WTC11 (cell line): Measurements from ENCODE around the gene POLE4. TPM values are rescaled to one million over a fixed set of nuclear protein-coding genes. Genes with fewer than 3 reads are reported as not detected.

Source experiments
- ATAC-seq: fragments of 200-7000 bp; cut with Tn5 transposase; 2 replicates; pipeline ENCODE4 v1.10.0; 2021; ENCODE audit warnings: mild to moderate bottlenecking, moderate library complexity
- CTCF ChIA-PET: fragments of 300-600 bp; sonication (Branson Sonifier 250); formaldehyde crosslinking; loops from one replicate; lab custom pipeline; 2021; ENCODE audit warnings: antibody characterized with exemption; lab: Charles Lee
- POLR2A ChIA-PET: fragments of 350-600 bp; sonication (Branson Sonifier 250); formaldehyde crosslinking; loops from one replicate; lab custom pipeline; 2021; ENCODE audit warnings: antibody characterized with exemption; lab: Charles Lee
- DNase-seq: peaks from one replicate; pipeline ENCODE4 v3.0.0; 2021; ENCODE audit warnings: low spot score
- H3K27ac Mint-ChIP-seq: 2 replicates; pipeline ENCODE4 v1.8.0; 2021; ENCODE audit warnings: mixed read lengths
- H3K27me3 Mint-ChIP-seq: 2 replicates; pipeline ENCODE4 v1.8.0; 2021; ENCODE audit warnings: low read depth, mild to moderate bottlenecking, moderate library complexity, mixed read lengths
- H3K36me3 Mint-ChIP-seq: 2 replicates; pipeline ENCODE4 v1.8.0; 2021; ENCODE audit warnings: mixed read lengths
- H3K4me1 Mint-ChIP-seq: 2 replicates; pipeline ENCODE4 v1.8.0; 2022; ENCODE audit warnings: mixed read lengths
- H3K4me3 Mint-ChIP-seq: 2 replicates; pipeline ENCODE4 v1.8.0; 2021; ENCODE audit warnings: mild to moderate bottlenecking, moderate library complexity, mixed read lengths
- H3K9me3 Mint-ChIP-seq: 2 replicates; pipeline ENCODE4 v1.8.0; 2021; ENCODE audit warnings: mixed read lengths
- AFF4 ChIP-seq: sonication (generic); formaldehyde crosslinking; IDR thresholded peaks from 2 replicates; pipeline ENCODE4 v1.8.1; 2023; ENCODE audit warnings: mild to moderate bottlenecking, missing genetic modification reagents, borderline replicate concordance
- CBFB ChIP-seq: sonication (generic); formaldehyde crosslinking; IDR thresholded peaks from 2 replicates; pipeline ENCODE4 v1.8.1; 2022; ENCODE audit warnings: mild to moderate bottlenecking, low read depth, missing genetic modification reagents
- CDX4 ChIP-seq: fragments of 250-450 bp; sonication (Bioruptor Pico); IDR thresholded peaks from 2 replicates; pipeline ENCODE4 v1.9.0; 2021; ENCODE audit warnings: moderate library complexity, mild to moderate bottlenecking, inconsistent platforms, borderline replicate concordance
- E2F1 ChIP-seq: sonication (generic); formaldehyde crosslinking; IDR thresholded peaks from 2 replicates; pipeline ENCODE4 v1.8.0; 2022; ENCODE audit warnings: mild to moderate bottlenecking, missing genetic modification reagents
- E2F4 ChIP-seq: sonication (generic); formaldehyde crosslinking; IDR thresholded peaks from 2 replicates; pipeline ENCODE4 v1.8.1; 2022; ENCODE audit warnings: low read depth, mild to moderate bottlenecking, moderate library complexity, missing genetic modification reagents, borderline replicate concordance
- E2F5 ChIP-seq: sonication (generic); formaldehyde crosslinking; IDR thresholded peaks from 2 replicates; pipeline ENCODE4 v1.8.1; 2022; ENCODE audit warnings: mild to moderate bottlenecking, moderate library complexity, missing genetic modification reagents
- ERG ChIP-seq: fragments of 250-450 bp; sonication (Bioruptor Pico); IDR thresholded peaks from 2 replicates; pipeline ENCODE4 v1.8.0; 2021; ENCODE audit warnings: mild to moderate bottlenecking
- FOXP4 ChIP-seq: sonication (generic); formaldehyde crosslinking; IDR thresholded peaks from 2 replicates; pipeline ENCODE4 v1.8.0; 2022; ENCODE audit warnings: mild to moderate bottlenecking, missing genetic modification reagents
- HMGA2 ChIP-seq: fragments of 250-450 bp; sonication (Bioruptor Pico); IDR thresholded peaks from 2 replicates; pipeline ENCODE4 v1.4.0; 2021; ENCODE audit warnings: mild to moderate bottlenecking, moderate library complexity
- JAZF1 ChIP-seq: fragments of 250-450 bp; sonication (Bioruptor Pico); IDR thresholded peaks from 2 replicates; pipeline ENCODE4 v1.9.0; 2021; ENCODE audit warnings: moderate library complexity, mild to moderate bottlenecking, inconsistent platforms
- NFE2L1 ChIP-seq: sonication (generic); formaldehyde crosslinking; IDR thresholded peaks from 2 replicates; pipeline ENCODE4 v1.8.1; 2023; ENCODE audit warnings: missing genetic modification reagents
- PRRX2 ChIP-seq: fragments of 250-450 bp; sonication (Bioruptor Pico); IDR thresholded peaks from 2 replicates; pipeline ENCODE4 v1.8.0; 2021; ENCODE audit warnings: mild to moderate bottlenecking
- RELA ChIP-seq: sonication (generic); formaldehyde crosslinking; IDR thresholded peaks from 2 replicates; pipeline ENCODE4 v1.8.1; 2022; ENCODE audit warnings: missing genetic modification reagents, mild to moderate bottlenecking, borderline replicate concordance
- TCF7 ChIP-seq: sonication (generic); formaldehyde crosslinking; IDR thresholded peaks from 2 replicates; pipeline ENCODE4 v1.8.0; 2022; ENCODE audit warnings: mild to moderate bottlenecking, low read depth, missing genetic modification reagents, moderate library complexity
- TEAD1 ChIP-seq: sonication (generic); formaldehyde crosslinking; IDR thresholded peaks from 2 replicates; pipeline ENCODE4 v1.8.0; 2022; ENCODE audit warnings: mild to moderate bottlenecking, missing genetic modification reagents
- ZBTB21 ChIP-seq: sonication (generic); formaldehyde crosslinking; IDR thresholded peaks from 2 replicates; pipeline ENCODE4 v1.8.1; 2023; ENCODE audit warnings: mild to moderate bottlenecking, missing genetic modification reagents, borderline replicate concordance
- ZNF232 ChIP-seq: sonication (generic); formaldehyde crosslinking; IDR thresholded peaks from 2 replicates; pipeline ENCODE4 v1.8.0; 2022; ENCODE audit warnings: mild to moderate bottlenecking, missing genetic modification reagents
- ZNF317 ChIP-seq: sonication (generic); formaldehyde crosslinking; IDR thresholded peaks from 2 replicates; pipeline ENCODE4 v1.8.1; 2023; ENCODE audit warnings: low read depth, mild to moderate bottlenecking, moderate library complexity, missing genetic modification reagents, borderline replicate concordance
- ZNF512 ChIP-seq: sonication (generic); formaldehyde crosslinking; IDR thresholded peaks from 2 replicates; pipeline ENCODE4 v1.8.1; 2022; ENCODE audit warnings: missing genetic modification reagents, borderline replicate concordance
- ZSCAN18 ChIP-seq: fragments of 250-450 bp; sonication (Bioruptor Pico); IDR thresholded peaks from 2 replicates; pipeline ENCODE4 v2.1.2; 2022; ENCODE audit warnings: mild to moderate bottlenecking, moderate library complexity
- total RNA-seq: library from RNA; stranded (reverse); gene quantifications from 3 replicates; pipeline ENCODE4 v1.2.3, GENCODE V29; 2021

The POLE4 gene
- total RNA-seq, 1 experiment from 2014 or later = 31.5 TPM

GRCh38 chr2:74952575-74952974, 5.9 kb upstream of the POLE4 start (continued):
- TF ChIP-seq FOXP4 (CRISPR knock-in tag) = no peak

GRCh38 chr2:74953796-74954499, 4.5 kb upstream of the POLE4 start:
- no peak for ATAC-seq
- CTCF ChIA-PET = no interaction called here
- Mint-ChIP-seq H3K9me3 (peaks cover 44% of the 10 kb centered on the region), H3K27me3 (peaks cover 32% of the 10 kb centered on the region), H3K4me3 (no peak overlapping the region), H3K36me3 (peaks cover 38% of the 10 kb centered on the region), H3K4me1 (peaks cover 3% of the 10 kb centered on the region), H3K27ac (no peak overlapping the region)
- DNase-seq = no peak
- POLR2A ChIA-PET = interaction anchor here (0.6 to 0.7 kb wide), 2 partner anchors 13 to 37 kb away, joined by 3 to 4 read pairs; no protein-coding TSS in a partner anchor
- no peak for TF ChIP-seq TEAD1 (CRISPR knock-in tag)
- TF ChIP-seq ZNF232 (CRISPR knock-in tag) = no peak
- TF ChIP-seq E2F5 = no peak
- no peak for TF ChIP-seq CDX4 (CRISPR knock-in tag)
- TF ChIP-seq HMGA2 (CRISPR knock-in tag) = no peak
- TF ChIP-seq ZBTB21 = no peak
- no peak for TF ChIP-seq TCF7 (CRISPR knock-in tag)
- no peak for TF ChIP-seq PRRX2 (CRISPR knock-in tag)
- TF ChIP-seq ZNF512 = no peak
- no peak for TF ChIP-seq ZSCAN18 (CRISPR knock-in tag)
- TF ChIP-seq ZNF317 (CRISPR knock-in tag) = no peak
- TF ChIP-seq E2F1 (CRISPR knock-in tag) = no peak
- TF ChIP-seq NFE2L1 = no peak
- no peak for TF ChIP-seq AFF4 (CRISPR knock-in tag)
- no peak for TF ChIP-seq JAZF1 (CRISPR knock-in tag)
- TF ChIP-seq ERG (CRISPR knock-in tag) = no peak
- TF ChIP-seq RELA (CRISPR knock-in tag) = no peak
- TF ChIP-seq E2F4 (CRISPR knock-in tag) = no peak
- no peak for TF ChIP-seq CBFB
